SK-N-SH (cell line): ENCODE results near the gene INPP5A. TPM values are rescaled to one million over a fixed set of nuclear protein-coding genes. Genes with fewer than 3 reads are reported as not detected.
"Not testable (repeated sequence)": the region's sequence is repeated elsewhere in the genome, so short reads cannot be mapped to it uniquely, and the experiment has no call there.

Experiments used
- CTCF ChIA-PET: fragments of 300-600, 350-600 bp; formaldehyde crosslinking; extraction: SDS; loops from one replicate; lab custom pipeline; 2021; lab: Yijun Ruan, JAX
- POLR2A ChIA-PET: fragments of 350-600 bp; sonication (Branson Sonifier 250); formaldehyde crosslinking; extraction: SDS; loops from one replicate; lab custom pipeline; 2020; ENCODE audit warnings: antibody characterized with exemption, inconsistent platforms; lab: Yijun Ruan, JAX
- DNase-seq: peaks from one replicate; pipeline ENCODE4 v3.0.0; 2012
- H2AFZ ChIP-seq: fragments of 200-600 bp; sonication (generic); 2 replicates; pipeline ENCODE4 v1.8.1; 2016; ENCODE audit warnings: antibody characterized with exemption, mild to moderate bottlenecking, low read depth
- H3F3A ChIP-seq: fragments of 200-600 bp; sonication (generic); replicated peaks from 2 replicates; pipeline ENCODE3; 2016; ENCODE audit warnings: antibody characterized with exemption, mild to moderate bottlenecking; ENCODE audit not compliant: insufficient read depth
- H3K27ac ChIP-seq, 2 experiments: fragments of 200-500 bp in 1 of 2; fragments of 200-600 bp in 1 of 2; sonication (Bioruptor generic) in 1 of 2; sonication (generic), shearing (Covaris generic) in 1 of 2; 2 replicates each; pipeline versions ENCODE4 v1.5.1 to v1.6.1; 2014 to 2016; ENCODE audit warnings: low read depth in 2 of 2, inconsistent platforms in 1 of 2, low read length in 1 of 2, mild to moderate bottlenecking in 1 of 2, mixed read lengths in 1 of 2
- H3K27me3 ChIP-seq: fragments of 200-600 bp; sonication (generic), shearing (Covaris generic); 2 replicates; pipeline ENCODE4 v1.6.1; 2016; ENCODE audit warnings: mixed run types; ENCODE audit not compliant: insufficient read depth
- H3K36me3 ChIP-seq, 2 experiments: fragments of 200-500 bp in 1 of 2; fragments of 200-600 bp in 1 of 2; sonication (Bioruptor generic) in 1 of 2; sonication (generic) in 1 of 2; replicated peaks in 1 of 2; 2 replicates each; pipeline versions ENCODE3 to v1.5.1; 2014 to 2016; ENCODE audit warnings: low read length in 1 of 2, mild to moderate bottlenecking in 1 of 2; ENCODE audit not compliant: insufficient read depth in 2 of 2, control insufficient read depth in 1 of 2
- H3K4me1 ChIP-seq, 2 experiments: fragments of 200-500 bp in 1 of 2; fragments of 200-600 bp in 1 of 2; sonication (Bioruptor generic) in 1 of 2; sonication (generic), shearing (Covaris generic) in 1 of 2; 2 replicates each; pipeline versions ENCODE4 v1.5.1 to v1.6.1; 2014 to 2016; ENCODE audit warnings: low read depth in 1 of 2, low read length in 1 of 2, mixed run types in 1 of 2; ENCODE audit not compliant: insufficient read depth in 2 of 2, control insufficient read depth in 1 of 2
- H3K4me2 ChIP-seq: fragments of 200-600 bp; sonication (generic), shearing (Covaris generic); 2 replicates; pipeline ENCODE4 v1.6.1; 2017; ENCODE audit warnings: mixed run types
- H3K4me3 ChIP-seq, 2 experiments: fragments of 200-500 bp in 1 of 2; fragments of 200-600 bp in 1 of 2; sonication (Bioruptor generic) in 1 of 2; sonication (generic), shearing (Covaris generic) in 1 of 2; 2 replicates each; pipeline versions ENCODE4 v1.5.1 to v1.8.1; 2014 to 2016; ENCODE audit warnings: low read depth in 2 of 2, inconsistent platforms in 1 of 2, low read length in 1 of 2, mild to moderate bottlenecking in 1 of 2, mixed read lengths in 1 of 2, moderate library complexity in 1 of 2
- H3K79me2 ChIP-seq: fragments of 200-600 bp; sonication (generic); 2 replicates; pipeline ENCODE4 v1.8.1; 2017; ENCODE audit warnings: mild to moderate bottlenecking; ENCODE audit not compliant: insufficient read depth
- H3K9ac ChIP-seq: fragments of 200-600 bp; sonication (generic); 2 replicates; pipeline ENCODE4 v1.6.1; 2017; ENCODE audit warnings: mixed run types
- H3K9me2 ChIP-seq: fragments of 200-600 bp; sonication (generic); 2 replicates; pipeline ENCODE4 v1.6.1; 2017; ENCODE audit warnings: mixed run types
- H3K9me3 ChIP-seq: fragments of 200-600 bp; sonication (generic); 2 replicates; pipeline ENCODE4 v1.6.1; 2017; ENCODE audit warnings: mixed run types, mild to moderate bottlenecking, moderate library complexity
- H4K20me1 ChIP-seq: fragments of 200-600 bp; sonication (generic); 2 replicates; pipeline ENCODE4 v1.6.1; 2017; ENCODE audit warnings: mild to moderate bottlenecking, mixed run types; ENCODE audit not compliant: insufficient read depth
- CHD2 ChIP-seq: fragments of 150-350 bp; IDR thresholded peaks from 2 replicates; pipeline ENCODE4 v1.6.1; 2018; ENCODE audit warnings: low read length; ENCODE audit not compliant: partially characterized antibody
- EZH2phosphoT487 ChIP-seq: fragments of 200-600 bp; sonication (generic); IDR thresholded peaks from 2 replicates; pipeline ENCODE4 v1.6.1; 2017; ENCODE audit warnings: low read depth, mixed run types, mild to moderate bottlenecking, antibody characterized with exemption, moderate library complexity, borderline replicate concordance
- FOXJ3 ChIP-seq: sonication (generic); formaldehyde crosslinking; IDR thresholded peaks from 2 replicates; pipeline ENCODE4 v1.5.1; 2020; ENCODE audit warnings: mild to moderate bottlenecking, missing genetic modification reagents
- FOXM1 ChIP-seq: IDR thresholded peaks from 2 replicates; pipeline ENCODE4 v1.4.0; 2012; ENCODE audit warnings: low read depth, mild to moderate bottlenecking
- GABPA ChIP-seq: IDR thresholded peaks from 2 replicates; pipeline ENCODE4 v1.4.0; 2012; ENCODE audit warnings: low read depth, mild to moderate bottlenecking
- MEF2A ChIP-seq: IDR thresholded peaks from 2 replicates; pipeline ENCODE4 v1.4.0; 2012; ENCODE audit warnings: low read depth, borderline replicate concordance
- MXI1 ChIP-seq: IDR thresholded peaks from 2 replicates; pipeline ENCODE4 v1.6.1; 2012; ENCODE audit warnings: mild to moderate bottlenecking, low read depth, low read length, improper control_type of control experiment
- NFIC ChIP-seq: IDR thresholded peaks from 2 replicates; pipeline ENCODE4 v1.4.0; 2012; ENCODE audit warnings: borderline replicate concordance
- NRF1 ChIP-seq: IDR thresholded peaks from 2 replicates; pipeline ENCODE4 v1.6.1; 2012; ENCODE audit warnings: low read depth, mild to moderate bottlenecking, low read length
- RCOR1 ChIP-seq: fragments of 150-350 bp; IDR thresholded peaks from 2 replicates; pipeline ENCODE4 v1.6.1; 2017; ENCODE audit warnings: antibody characterized with exemption, low read length
- RXRA ChIP-seq: IDR thresholded peaks from 2 replicates; pipeline ENCODE4 v1.4.0; 2012; ENCODE audit warnings: low read depth, mild to moderate bottlenecking, borderline replicate concordance
- YY1 ChIP-seq: IDR thresholded peaks from 2 replicates; pipeline ENCODE4 v1.4.0; 2012; ENCODE audit warnings: low read depth, mild to moderate bottlenecking
- WGBS: methylation state at CpG from one replicate; pipeline ENCODE4 v1.1.6; 2017; ENCODE audit warnings: low lambda C conversion rate; 5-methylcytosine and 5-hydroxymethylcytosine counted together
- polyA plus RNA-seq, 3 experiments: library from polyadenylated mRNA; depleted of rRNA; stranded (reverse); fragments of >200 nt; gene quantifications; 2 replicates each; pipeline ENCODE4 v1.2.3, GENCODE V29; 2012
- TF ChIP-seq, protein P1 (sequence below): IDR thresholded peaks from 2 replicates; pipeline ENCODE4 v1.4.0; 2012; ENCODE audit warnings: low read depth
- TF ChIP-seq, protein P2 (sequence below): fragments of 150-350 bp; IDR thresholded peaks from 2 replicates; pipeline ENCODE4 v1.6.1; 2016; ENCODE audit warnings: mild to moderate bottlenecking, low read depth, low read length
- TF ChIP-seq, protein P3 (sequence below): fragments of 200-600 bp; sonication (generic); IDR thresholded peaks from 2 replicates; pipeline ENCODE4 v1.6.1; 2017; ENCODE audit warnings: antibody characterized with exemption, mild to moderate bottlenecking, moderate library complexity
- TF ChIP-seq, protein P4 (sequence below): fragments of 150-350 bp; IDR thresholded peaks from 2 replicates; pipeline ENCODE4 v1.6.1; 2017; ENCODE audit warnings: antibody characterized with exemption, low read length, low read depth, borderline replicate concordance

Gene INPP5A
- polyA plus RNA-seq, 1 of the 3 experiments (the other 2 are of a cell fraction), result 12.0 TPM

DNA sequence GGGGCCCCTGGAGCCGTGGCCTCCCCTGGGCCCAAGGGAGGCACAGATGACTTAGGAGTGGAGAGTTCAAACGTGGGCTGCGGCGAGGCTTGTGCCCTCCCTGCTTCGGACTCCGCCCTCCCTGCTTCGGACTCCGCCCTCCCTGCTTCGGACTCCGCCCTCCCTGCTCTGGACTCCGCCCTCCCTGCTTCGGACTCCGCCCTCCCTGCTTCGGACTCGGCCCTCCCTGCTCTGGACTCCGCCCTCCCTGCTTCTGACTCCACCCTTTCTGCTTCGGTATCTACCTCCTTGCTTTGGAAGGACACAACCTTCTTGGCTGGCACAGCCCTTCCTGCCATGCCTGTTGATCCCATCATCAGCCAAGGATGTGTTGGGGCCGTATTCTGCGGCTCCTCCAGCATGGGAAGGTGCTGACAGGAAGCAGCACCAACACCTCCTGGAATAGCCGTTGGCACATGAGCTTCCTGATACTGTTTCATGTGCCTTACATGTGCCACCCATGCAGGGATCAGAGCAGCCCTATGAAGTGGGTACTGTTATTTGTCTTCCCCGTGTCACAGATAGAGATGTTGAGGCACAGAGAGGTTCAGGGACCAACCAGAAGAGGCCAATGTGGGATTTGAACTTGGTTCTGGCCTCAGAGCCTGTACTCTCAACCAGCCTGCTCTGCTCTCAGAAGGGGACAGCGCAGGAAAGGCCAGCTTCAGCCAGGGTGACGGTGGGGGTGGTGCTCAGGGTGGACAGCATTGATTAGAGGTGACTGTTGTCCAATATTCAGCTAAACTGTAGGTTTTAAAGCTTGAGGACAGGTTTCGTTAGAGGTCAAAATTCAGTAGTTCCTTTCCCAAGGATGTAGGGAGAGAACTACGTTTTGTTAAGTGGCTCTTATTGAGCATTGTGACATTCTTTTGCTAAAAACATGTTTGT lies 133.9 kb downstream of the INPP5A start:
- Histone ChIP-seq H3K36me3 (no peaks in the 10 kb centered on the region), H3K27me3 (no peaks in the 10 kb centered on the region), H3F3A (peaks cover 8% of the 10 kb centered on the region), H3K79me2 (no peaks in the 10 kb centered on the region), H3K9me2 (no peaks in the 10 kb centered on the region), H3K9ac (no peak overlapping the region), H3K9me3 (no peaks in the 10 kb centered on the region), H4K20me1 (no peaks in the 10 kb centered on the region), H3K4me3 (no peak overlapping the region), H3K27ac (no peak overlapping the region), H2AFZ (no peak overlapping the region), H3K4me2 (no peak overlapping the region), H3K4me1 (peaks cover 15 to 18% of the 10 kb centered on the region in 2 experiments)
- WGBS, result 97% methylated on average over 19 of the region's 25 CpGs
- DNase-seq, result no peak
- ChIA-PET POLR2A (no interaction called here), CTCF (no interaction called here)
- TF ChIP-seq RXRA (no peak), CHD2 (no peak), MEF2A (no peak), NRF1 (no peak), MXI1 (no peak), YY1 (no peak), RCOR1 (no peak), GABPA (no peak), EZH2phosphoT487 (no peak), FOXM1 (no peak), NFIC (no peak), FOXJ3 (CRISPR knock-in tag) (no peak)
- TF ChIP-seq, protein P1, sequence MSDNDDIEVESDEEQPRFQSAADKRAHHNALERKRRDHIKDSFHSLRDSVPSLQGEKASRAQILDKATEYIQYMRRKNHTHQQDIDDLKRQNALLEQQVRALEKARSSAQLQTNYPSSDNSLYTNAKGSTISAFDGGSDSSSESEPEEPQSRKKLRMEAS, result no peak
- TF ChIP-seq, protein P2, sequence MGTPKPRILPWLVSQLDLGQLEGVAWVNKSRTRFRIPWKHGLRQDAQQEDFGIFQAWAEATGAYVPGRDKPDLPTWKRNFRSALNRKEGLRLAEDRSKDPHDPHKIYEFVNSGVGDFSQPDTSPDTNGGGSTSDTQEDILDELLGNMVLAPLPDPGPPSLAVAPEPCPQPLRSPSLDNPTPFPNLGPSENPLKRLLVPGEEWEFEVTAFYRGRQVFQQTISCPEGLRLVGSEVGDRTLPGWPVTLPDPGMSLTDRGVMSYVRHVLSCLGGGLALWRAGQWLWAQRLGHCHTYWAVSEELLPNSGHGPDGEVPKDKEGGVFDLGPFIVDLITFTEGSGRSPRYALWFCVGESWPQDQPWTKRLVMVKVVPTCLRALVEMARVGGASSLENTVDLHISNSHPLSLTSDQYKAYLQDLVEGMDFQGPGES, result no peak
- TF ChIP-seq, protein P3, sequence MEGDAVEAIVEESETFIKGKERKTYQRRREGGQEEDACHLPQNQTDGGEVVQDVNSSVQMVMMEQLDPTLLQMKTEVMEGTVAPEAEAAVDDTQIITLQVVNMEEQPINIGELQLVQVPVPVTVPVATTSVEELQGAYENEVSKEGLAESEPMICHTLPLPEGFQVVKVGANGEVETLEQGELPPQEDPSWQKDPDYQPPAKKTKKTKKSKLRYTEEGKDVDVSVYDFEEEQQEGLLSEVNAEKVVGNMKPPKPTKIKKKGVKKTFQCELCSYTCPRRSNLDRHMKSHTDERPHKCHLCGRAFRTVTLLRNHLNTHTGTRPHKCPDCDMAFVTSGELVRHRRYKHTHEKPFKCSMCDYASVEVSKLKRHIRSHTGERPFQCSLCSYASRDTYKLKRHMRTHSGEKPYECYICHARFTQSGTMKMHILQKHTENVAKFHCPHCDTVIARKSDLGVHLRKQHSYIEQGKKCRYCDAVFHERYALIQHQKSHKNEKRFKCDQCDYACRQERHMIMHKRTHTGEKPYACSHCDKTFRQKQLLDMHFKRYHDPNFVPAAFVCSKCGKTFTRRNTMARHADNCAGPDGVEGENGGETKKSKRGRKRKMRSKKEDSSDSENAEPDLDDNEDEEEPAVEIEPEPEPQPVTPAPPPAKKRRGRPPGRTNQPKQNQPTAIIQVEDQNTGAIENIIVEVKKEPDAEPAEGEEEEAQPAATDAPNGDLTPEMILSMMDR, result no peak
- TF ChIP-seq, protein P4, sequence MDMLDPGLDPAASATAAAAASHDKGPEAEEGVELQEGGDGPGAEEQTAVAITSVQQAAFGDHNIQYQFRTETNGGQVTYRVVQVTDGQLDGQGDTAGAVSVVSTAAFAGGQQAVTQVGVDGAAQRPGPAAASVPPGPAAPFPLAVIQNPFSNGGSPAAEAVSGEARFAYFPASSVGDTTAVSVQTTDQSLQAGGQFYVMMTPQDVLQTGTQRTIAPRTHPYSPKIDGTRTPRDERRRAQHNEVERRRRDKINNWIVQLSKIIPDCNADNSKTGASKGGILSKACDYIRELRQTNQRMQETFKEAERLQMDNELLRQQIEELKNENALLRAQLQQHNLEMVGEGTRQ, result no peak

DNA sequence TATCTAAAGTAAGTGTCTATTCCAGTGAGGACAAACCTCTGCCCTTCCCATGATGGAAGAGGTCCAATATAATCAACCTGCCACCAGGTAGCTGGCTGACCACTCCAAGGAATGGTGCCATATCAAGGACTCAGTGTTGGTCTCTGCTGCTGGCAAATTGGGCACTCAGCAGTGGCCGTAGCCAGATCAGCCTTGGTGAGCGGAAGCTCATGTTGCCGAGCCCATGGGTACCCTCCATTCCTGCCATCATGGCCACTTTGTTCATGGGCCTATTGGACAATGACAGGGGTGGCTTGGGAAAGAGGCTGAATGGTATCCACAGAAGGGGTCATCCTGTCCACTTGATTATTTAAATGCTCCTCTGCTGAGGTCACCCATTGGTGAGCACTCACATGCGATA lies 136.2 kb downstream of the INPP5A start:
- H3K27ac ChIP-seq, H3K79me2 ChIP-seq, H3F3A ChIP-seq, H3K9ac ChIP-seq, H3K9me3 ChIP-seq, H3K9me2 ChIP-seq, H3K36me3 ChIP-seq, H3K4me3 ChIP-seq, CTCF ChIA-PET, H3K4me2 ChIP-seq, DNase-seq, POLR2A ChIA-PET, H4K20me1 ChIP-seq, H3K27me3 ChIP-seq, H2AFZ ChIP-seq: not testable (repeated sequence)
- 100% methylated on average over 4 of the region's 4 CpGs for WGBS
- peaks cover 0 to 11% of the 10 kb centered on the region in 2 experiments; a peak in 1 of 4 replicates for H3K4me1 ChIP-seq
